ENCODE data around the gene ATXN7L3B.

ATXN7L3B gene

DNA sequence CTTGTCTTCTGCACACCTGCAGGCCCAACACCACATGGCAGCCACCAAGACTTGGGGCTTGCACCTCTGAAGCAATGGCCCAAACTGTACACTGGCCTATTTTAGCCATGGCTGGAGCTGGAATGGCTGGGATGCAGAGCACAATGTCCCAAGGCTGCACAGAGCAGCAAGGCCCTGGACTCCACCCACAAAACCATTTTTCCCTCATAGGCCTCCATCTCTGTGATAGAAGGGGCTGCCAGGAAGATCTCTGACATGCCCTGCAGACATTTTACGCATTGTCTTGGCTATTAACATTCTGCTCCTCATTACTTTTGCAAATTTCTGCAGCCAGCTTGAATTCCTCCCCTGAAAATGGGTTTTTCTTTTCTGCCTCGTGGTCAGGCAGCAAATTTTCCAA is 22.1 kb downstream of the ATXN7L3B start:
- TF ChIP-seq, protein P1, sequence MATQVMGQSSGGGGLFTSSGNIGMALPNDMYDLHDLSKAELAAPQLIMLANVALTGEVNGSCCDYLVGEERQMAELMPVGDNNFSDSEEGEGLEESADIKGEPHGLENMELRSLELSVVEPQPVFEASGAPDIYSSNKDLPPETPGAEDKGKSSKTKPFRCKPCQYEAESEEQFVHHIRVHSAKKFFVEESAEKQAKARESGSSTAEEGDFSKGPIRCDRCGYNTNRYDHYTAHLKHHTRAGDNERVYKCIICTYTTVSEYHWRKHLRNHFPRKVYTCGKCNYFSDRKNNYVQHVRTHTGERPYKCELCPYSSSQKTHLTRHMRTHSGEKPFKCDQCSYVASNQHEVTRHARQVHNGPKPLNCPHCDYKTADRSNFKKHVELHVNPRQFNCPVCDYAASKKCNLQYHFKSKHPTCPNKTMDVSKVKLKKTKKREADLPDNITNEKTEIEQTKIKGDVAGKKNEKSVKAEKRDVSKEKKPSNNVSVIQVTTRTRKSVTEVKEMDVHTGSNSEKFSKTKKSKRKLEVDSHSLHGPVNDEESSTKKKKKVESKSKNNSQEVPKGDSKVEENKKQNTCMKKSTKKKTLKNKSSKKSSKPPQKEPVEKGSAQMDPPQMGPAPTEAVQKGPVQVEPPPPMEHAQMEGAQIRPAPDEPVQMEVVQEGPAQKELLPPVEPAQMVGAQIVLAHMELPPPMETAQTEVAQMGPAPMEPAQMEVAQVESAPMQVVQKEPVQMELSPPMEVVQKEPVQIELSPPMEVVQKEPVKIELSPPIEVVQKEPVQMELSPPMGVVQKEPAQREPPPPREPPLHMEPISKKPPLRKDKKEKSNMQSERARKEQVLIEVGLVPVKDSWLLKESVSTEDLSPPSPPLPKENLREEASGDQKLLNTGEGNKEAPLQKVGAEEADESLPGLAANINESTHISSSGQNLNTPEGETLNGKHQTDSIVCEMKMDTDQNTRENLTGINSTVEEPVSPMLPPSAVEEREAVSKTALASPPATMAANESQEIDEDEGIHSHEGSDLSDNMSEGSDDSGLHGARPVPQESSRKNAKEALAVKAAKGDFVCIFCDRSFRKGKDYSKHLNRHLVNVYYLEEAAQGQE (IDR thresholded peaks at IDR 0.05; ENCODE audit: insufficient replicate concordance, low read depth) = no peak
- TF ChIP-seq SPI1 (IDR thresholded peaks at IDR 0.05; ENCODE audit: borderline replicate concordance, low read depth) (no peak), GABPA (IDR thresholded peaks at IDR 0.05; ENCODE audit: low read depth) (no peak), POLR2AphosphoS5 (IDR thresholded peaks at IDR 0.05; ENCODE audit: low read depth) (no peak)
- TF ChIP-seq, protein P2, sequence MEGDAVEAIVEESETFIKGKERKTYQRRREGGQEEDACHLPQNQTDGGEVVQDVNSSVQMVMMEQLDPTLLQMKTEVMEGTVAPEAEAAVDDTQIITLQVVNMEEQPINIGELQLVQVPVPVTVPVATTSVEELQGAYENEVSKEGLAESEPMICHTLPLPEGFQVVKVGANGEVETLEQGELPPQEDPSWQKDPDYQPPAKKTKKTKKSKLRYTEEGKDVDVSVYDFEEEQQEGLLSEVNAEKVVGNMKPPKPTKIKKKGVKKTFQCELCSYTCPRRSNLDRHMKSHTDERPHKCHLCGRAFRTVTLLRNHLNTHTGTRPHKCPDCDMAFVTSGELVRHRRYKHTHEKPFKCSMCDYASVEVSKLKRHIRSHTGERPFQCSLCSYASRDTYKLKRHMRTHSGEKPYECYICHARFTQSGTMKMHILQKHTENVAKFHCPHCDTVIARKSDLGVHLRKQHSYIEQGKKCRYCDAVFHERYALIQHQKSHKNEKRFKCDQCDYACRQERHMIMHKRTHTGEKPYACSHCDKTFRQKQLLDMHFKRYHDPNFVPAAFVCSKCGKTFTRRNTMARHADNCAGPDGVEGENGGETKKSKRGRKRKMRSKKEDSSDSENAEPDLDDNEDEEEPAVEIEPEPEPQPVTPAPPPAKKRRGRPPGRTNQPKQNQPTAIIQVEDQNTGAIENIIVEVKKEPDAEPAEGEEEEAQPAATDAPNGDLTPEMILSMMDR (IDR thresholded peaks at IDR 0.05; ENCODE audit: insufficient read depth, low read length) = no peak
- Histone ChIP-seq H3K27ac (replicated peaks) (no peak overlapping the region), H3K27me3 (ENCODE audit: insufficient read depth, poor library complexity, severe bottlenecking) (no peaks in the 10 kb centered on the region), H3K4me3 (replicated peaks; ENCODE audit: insufficient read depth, low read length) (no peak overlapping the region)
- DNase-seq (ENCODE audit: low read depth in 1 of 2, low spot score in 1 of 2) = no peak

DNA sequence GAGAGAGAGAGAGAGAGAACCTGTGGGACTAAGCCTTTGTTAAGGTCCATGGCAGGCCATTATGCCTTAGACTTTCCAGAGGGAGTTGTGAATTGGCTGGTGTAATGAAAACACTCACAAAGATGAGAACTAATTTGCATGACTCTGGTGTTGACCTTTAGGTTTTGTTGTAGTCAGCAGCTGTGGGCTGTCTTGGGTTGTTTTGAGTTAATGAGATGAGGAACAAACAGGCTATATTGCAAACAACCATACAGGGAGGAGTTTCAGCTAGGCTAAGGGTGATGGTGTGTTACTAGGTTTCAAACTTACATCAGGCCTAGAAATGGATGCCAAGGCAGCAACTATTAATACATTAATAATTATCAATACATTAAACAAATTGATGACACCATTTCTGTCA is 26.3 kb downstream of the ATXN7L3B start:
- Histone ChIP-seq H3K4me3 (replicated peaks; ENCODE audit: insufficient read depth, low read length) (no peak overlapping the region), H3K27me3 (ENCODE audit: insufficient read depth, poor library complexity, severe bottlenecking) (no peaks in the 10 kb centered on the region), H3K27ac (replicated peaks) (no peak overlapping the region)
- TF ChIP-seq GABPA (IDR thresholded peaks at IDR 0.05; ENCODE audit: low read depth) = no peak
- no peak for DNase-seq (ENCODE audit: low read depth in 1 of 2, low spot score in 1 of 2)

DNA sequence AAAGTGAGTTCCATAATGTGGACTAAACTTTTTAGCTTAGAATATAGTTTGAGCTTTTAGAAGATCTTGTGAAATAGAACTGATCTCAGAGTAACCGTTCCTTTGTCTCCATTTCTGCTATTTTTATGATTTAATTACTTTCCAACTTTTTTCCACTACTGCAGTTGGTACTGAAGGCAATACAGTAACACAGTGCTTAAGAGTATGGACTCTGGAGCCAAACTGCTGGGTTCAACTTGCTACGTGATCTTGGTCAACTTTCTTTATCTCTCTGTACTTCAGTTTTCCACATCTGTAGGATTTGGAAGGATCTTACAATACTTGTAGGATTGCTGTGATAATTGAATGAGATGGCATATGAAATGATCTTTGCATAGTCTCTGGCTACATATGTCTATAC is 40.9 kb downstream of the ATXN7L3B start:
- Histone ChIP-seq H3K27ac (replicated peaks) (no peak overlapping the region), H3K4me3 (replicated peaks; ENCODE audit: insufficient read depth, low read length) (no peak overlapping the region), H3K27me3 (ENCODE audit: insufficient read depth, poor library complexity, severe bottlenecking) (no peaks in the 10 kb centered on the region)
- no peak for DNase-seq (ENCODE audit: low read depth in 1 of 2, low spot score in 1 of 2)
- TF ChIP-seq, protein P2 (IDR thresholded peaks at IDR 0.05; ENCODE audit: insufficient read depth, low read length) = no peak
- no peak for TF ChIP-seq POLR2AphosphoS5 (IDR thresholded peaks at IDR 0.05; ENCODE audit: low read depth)
- TF ChIP-seq, protein P1 (IDR thresholded peaks at IDR 0.05; ENCODE audit: insufficient replicate concordance, low read depth) = no peak

DNA sequence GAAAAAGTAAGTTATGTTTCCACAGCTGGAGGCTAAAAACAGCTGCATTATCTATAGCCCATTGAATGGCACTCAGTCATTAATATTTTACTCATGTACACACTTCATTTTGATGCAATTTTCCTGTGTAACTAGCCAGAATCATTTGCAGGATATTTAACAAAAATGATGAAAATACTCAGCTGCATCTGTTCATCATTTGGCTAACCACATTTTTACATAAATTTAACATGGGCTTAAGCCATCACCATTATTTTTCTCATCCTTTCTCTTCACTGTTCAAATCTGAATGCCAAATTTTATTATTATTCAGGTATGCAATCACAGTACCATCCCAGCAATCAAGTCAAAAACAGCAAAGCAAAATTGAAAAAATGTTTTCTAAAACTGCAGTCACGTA is 41.8 kb downstream of the ATXN7L3B start:
- Histone ChIP-seq H3K27me3 (ENCODE audit: insufficient read depth, poor library complexity, severe bottlenecking) (no peaks in the 10 kb centered on the region), H3K4me3 (replicated peaks; ENCODE audit: insufficient read depth, low read length) (no peak overlapping the region), H3K27ac (replicated peaks) (no peak overlapping the region)
- no peak for DNase-seq (ENCODE audit: low read depth in 1 of 2, low spot score in 1 of 2)
- TF ChIP-seq, protein P1 (IDR thresholded peaks at IDR 0.05; ENCODE audit: insufficient replicate concordance, low read depth) = no peak
- no peak for TF ChIP-seq POLR2AphosphoS5 (IDR thresholded peaks at IDR 0.05; ENCODE audit: low read depth)
- TF ChIP-seq SPI1 (IDR thresholded peaks at IDR 0.05; ENCODE audit: borderline replicate concordance, low read depth) = no peak
- TF ChIP-seq, protein P2 (IDR thresholded peaks at IDR 0.05; ENCODE audit: insufficient read depth, low read length) = no peak
- TF ChIP-seq GABPA (IDR thresholded peaks at IDR 0.05; ENCODE audit: low read depth) = no peak

Data from HL-60 (cell line).